Heart left ventricle (tissue), 13 donors: ENCODE measurements around the gene ANXA8.

Experiments used
- POLR2A ChIP-seq, 2 donors: fragments of 450-650 bp; IDR thresholded peaks; one replicate each; pipeline ENCODE4 v1.6.1; 2017; ENCODE audit warnings: antibody characterized with exemption in 2 of 2, mild to moderate bottlenecking in 2 of 2, moderate library complexity in 2 of 2
- TF ChIP-seq, protein P1 (sequence below), 12 donors: fragments of 200-600 bp; sonication (generic) in 4 of 12; IDR thresholded peaks; one replicate each; pipeline versions ENCODE4 v1.5.0 to v1.8.0; 2018 to 2022; ENCODE audit warnings: antibody characterized with exemption in 12 of 12, mild to moderate bottlenecking in 5 of 12
- donor health status: ischemic (EF 13 %, LVEDD 7.1; RV severe dilation, severe dysfunction).
- donor health status: DM: no; HTN: yes; CAD: no.
- donor health status: DM: no; HTN: no; CAD: no.
- donor health status: ischemic (EF 25% LVEDD 6.9; RV normal size, moderate dysfunction).
- donor health status: ischemic (EF 25% LVEDD 5.7; RV mildly dilated, moderate dysfunction).
- donor health status: ischemic (EF 35%, LVEDD 5.7; RV mildly dilated, moderate dysfunction).
- donor health status: nonischemic (EF 11% LVEDD 7.7; RV severe dilation, severe dysfunction).
- donor health status: DM: yes; HTN: yes; CAD: no.
- donor health status: PGD.
- donor health status: ischemic (EF 29% LVEDD 5.4; RV normal size, mild dysfunction).
- donor health status: nonischemic (EF 23%, LVEDD 6.1; RV moderate dilation, normal function).

DNA sequence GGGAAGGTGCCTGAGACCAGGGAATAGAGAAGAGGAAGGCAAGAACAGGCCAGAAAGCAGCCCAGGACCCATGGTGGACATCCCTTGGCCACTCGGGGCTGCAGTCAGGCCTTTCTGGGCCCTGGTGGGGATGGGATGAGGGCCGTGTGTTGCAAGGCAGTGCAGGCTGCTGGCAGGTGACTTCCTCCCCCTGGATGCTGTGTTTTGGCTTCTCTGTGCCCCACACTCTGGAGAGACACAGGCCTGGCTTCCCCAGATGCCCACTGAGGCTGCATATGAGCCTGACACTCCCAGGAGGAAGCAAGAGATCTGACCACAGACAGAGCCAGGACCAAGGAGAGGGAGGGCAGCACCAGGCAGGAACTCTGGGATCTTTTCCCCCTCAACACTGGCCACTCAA is 39.9 kb downstream of the ANXA8 start:
- TF ChIP-seq, protein P1, sequence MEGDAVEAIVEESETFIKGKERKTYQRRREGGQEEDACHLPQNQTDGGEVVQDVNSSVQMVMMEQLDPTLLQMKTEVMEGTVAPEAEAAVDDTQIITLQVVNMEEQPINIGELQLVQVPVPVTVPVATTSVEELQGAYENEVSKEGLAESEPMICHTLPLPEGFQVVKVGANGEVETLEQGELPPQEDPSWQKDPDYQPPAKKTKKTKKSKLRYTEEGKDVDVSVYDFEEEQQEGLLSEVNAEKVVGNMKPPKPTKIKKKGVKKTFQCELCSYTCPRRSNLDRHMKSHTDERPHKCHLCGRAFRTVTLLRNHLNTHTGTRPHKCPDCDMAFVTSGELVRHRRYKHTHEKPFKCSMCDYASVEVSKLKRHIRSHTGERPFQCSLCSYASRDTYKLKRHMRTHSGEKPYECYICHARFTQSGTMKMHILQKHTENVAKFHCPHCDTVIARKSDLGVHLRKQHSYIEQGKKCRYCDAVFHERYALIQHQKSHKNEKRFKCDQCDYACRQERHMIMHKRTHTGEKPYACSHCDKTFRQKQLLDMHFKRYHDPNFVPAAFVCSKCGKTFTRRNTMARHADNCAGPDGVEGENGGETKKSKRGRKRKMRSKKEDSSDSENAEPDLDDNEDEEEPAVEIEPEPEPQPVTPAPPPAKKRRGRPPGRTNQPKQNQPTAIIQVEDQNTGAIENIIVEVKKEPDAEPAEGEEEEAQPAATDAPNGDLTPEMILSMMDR (IDR thresholded peaks at IDR 0.05), result no peak
- no peak for TF ChIP-seq POLR2A (IDR thresholded peaks at IDR 0.05)
